ENCODE results near the gene MMP24OS.

MMP24OS gene

DNA sequence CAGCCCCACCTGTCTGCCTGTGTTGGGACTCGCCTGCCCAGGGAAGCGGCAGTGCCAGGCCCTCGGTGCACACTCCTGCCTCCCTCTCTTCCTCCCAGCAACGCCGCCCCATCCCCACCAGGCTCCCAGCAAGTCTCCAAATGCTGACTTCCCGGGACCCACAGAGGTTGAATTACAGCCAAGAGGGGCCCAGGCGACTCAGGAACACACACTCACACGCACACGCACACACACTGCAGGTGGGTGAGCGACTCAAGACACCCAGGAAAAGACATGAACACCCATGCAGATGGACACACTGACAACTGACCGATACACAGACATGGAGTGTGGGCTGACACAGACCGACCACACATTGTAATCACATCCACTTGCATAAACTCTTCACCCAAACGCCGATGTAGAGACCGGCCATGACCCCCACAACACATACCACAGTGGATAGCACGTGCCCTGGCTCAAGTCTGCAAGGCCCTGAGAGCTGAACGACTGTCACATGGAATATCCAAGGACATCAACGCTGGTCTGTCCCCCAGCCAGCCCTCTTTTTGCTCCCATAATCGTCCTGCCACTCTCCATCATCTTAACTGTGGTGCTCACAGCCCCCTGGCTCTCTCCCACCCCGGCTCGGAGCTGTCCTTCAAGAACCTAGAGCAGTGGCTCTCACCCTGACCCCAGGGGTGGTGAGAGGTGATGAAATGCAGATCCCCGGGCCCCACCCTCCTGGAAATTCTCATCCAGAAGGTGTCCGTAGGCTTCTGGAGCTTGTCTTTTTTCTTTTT, 14.8 kb upstream of the MMP24OS start:
- Histone ChIP-seq H2BK15ac (ENCODE audit: low read length) (no peak overlapping the region), H3K18ac (ENCODE audit: low read length) (peak overlapping the region; percentile 8), H2AK5ac (ENCODE audit: low read depth, low read length) (peak overlapping the region; percentile 81), H3K36me3 (replicated peaks in 1 of 2; ENCODE audit: control insufficient read depth in 2 of 2, insufficient read depth in 2 of 2, low read length in 2 of 2) (no peaks in the 10 kb centered on the region), H2AFZ (ENCODE audit: low read length) (peak overlapping the region; percentile 18), H2BK12ac (ENCODE audit: low read length) (no peak overlapping the region), H4K8ac (ENCODE audit: low read depth, low read length) (no peak overlapping the region), H3K27ac (replicated peaks; ENCODE audit: low read length) (no peak overlapping the region), H3K79me1 (ENCODE audit: low read depth, low read length) (no peaks in the 10 kb centered on the region), H3K23ac (ENCODE audit: low read depth, low read length, poor library complexity) (no peak overlapping the region), H3K4me1 (ENCODE audit: control insufficient read depth in 2 of 2, insufficient read depth in 1 of 2, low read depth in 1 of 2, low read length in 2 of 2) (no peaks in the 10 kb centered on the region), H3K9me3 (replicated peaks in 1 of 2; ENCODE audit: control insufficient read depth in 2 of 2, insufficient read depth in 1 of 2, low read depth in 1 of 2, low read length in 2 of 2) (no peaks in the 10 kb centered on the region), H3K14ac (ENCODE audit: low read length) (no peak overlapping the region), H3K4ac (ENCODE audit: low read length) (no peak overlapping the region), H3K9ac (ENCODE audit: low read depth, low read length, poor library complexity) (peak overlapping the region; percentile 33), H4K91ac (ENCODE audit: low read depth, low read length, poor library complexity) (no peak overlapping the region), H2BK120ac (ENCODE audit: low read depth, low read length) (no peak overlapping the region), H3K4me3 (ENCODE audit: low read length in 2 of 2) (no peak overlapping the region), H2BK5ac (ENCODE audit: low read length) (no peak overlapping the region), H3K4me2 (ENCODE audit: insufficient read depth, low read length, poor library complexity, severe bottlenecking) (no peak overlapping the region), H3K27me3 (ENCODE audit: control insufficient read depth in 3 of 3, insufficient read depth in 3 of 3, low read depth in 1 of 3, low read length in 3 of 3) (peaks cover 0 to 43% (median 0%) of the 10 kb centered on the region in 3 experiments)
- no peak for DNase-seq (ENCODE audit: low spot score)
- no CpG with 5 or more reads among the region's 23 CpGs for WGBS, 2 donors (ENCODE audit: extremely low coverage in 2 of 2, insufficient read length in 2 of 2, insufficient replicate concordance in 1 of 2)

DNA sequence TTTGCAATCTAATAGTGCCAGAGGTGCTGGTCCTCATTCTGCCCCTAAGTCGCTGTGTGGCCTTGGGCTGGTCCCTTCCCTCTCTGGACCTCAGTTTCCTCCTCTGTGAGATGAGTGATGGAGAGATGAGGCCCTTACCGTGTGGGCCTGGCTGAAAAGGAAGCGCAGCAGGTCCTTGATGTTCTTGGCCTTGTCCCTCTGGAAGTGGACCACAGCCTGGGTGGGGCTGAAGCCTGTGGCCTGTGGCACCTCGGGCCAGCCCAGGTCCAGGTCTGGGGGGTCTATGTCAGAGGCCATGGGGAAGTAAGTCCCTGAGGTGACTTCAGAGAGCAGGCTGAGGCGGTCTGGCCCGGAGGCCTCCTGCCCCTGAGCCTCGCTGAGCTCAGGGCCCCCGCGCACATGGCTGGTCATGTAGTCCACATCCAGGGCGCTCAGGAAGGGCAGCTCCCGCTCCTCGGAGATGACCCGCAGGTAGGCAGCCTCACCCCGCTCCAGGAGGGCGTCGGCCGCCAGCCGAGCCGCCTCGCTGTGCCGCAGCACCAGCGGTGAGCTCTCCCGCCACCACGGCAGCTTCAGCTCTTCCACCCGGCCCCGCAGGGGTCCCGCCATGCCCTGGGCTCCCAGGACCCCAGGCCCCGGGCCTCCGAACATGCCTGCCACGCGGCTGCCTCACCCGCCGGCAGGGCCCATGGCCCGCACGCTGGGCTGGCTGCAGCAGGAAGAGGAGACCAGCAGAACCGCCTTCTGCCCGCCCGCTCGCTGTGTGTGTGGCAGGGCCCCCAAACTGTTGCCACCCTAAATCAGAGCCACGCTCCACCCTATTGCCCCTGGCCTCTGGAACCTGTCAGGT, 14.0 kb upstream of the MMP24OS start, which contains the start of gene FAM83C:
FAM83C (minus strand) TSS at position 772 of the 850 bp plus-strand sequence; CDS start at position 651, 121 bp downstream.
- peak within 1 kb of the TSS; percentile 85 for H2AK5ac ChIP-seq (ENCODE audit: low read depth, low read length)
- H3K9me3 ChIP-seq (replicated peaks in 1 of 2; ENCODE audit: control insufficient read depth in 2 of 2, insufficient read depth in 1 of 2, low read depth in 1 of 2, low read length in 2 of 2): no peaks in the 10 kb centered on the region
- H2AFZ ChIP-seq (ENCODE audit: low read length): peak within 1 kb of the TSS; percentile 18
- no peaks in the 10 kb centered on the region for H3K79me1 ChIP-seq (ENCODE audit: low read depth, low read length)
- peaks cover 0 to 43% (median 0%) of the 10 kb centered on the region in 3 experiments for H3K27me3 ChIP-seq (ENCODE audit: control insufficient read depth in 3 of 3, insufficient read depth in 3 of 3, low read depth in 1 of 3, low read length in 3 of 3)
- no peaks in the 10 kb centered on the region for H3K4me1 ChIP-seq (ENCODE audit: control insufficient read depth in 2 of 2, insufficient read depth in 1 of 2, low read depth in 1 of 2, low read length in 2 of 2)
- H4K91ac ChIP-seq (ENCODE audit: low read depth, low read length, poor library complexity): no peak within 1 kb of the TSS
- H2BK5ac ChIP-seq (ENCODE audit: low read length): no peak within 1 kb of the TSS
- H3K23ac ChIP-seq (ENCODE audit: low read depth, low read length, poor library complexity): no peak within 1 kb of the TSS
- no CpG with 5 or more reads among the region's 40 CpGs for WGBS, 2 donors (ENCODE audit: extremely low coverage in 2 of 2, insufficient read length in 2 of 2, insufficient replicate concordance in 1 of 2)
- H3K9ac ChIP-seq (ENCODE audit: low read depth, low read length, poor library complexity): peak within 1 kb of the TSS; percentile 51
- no peak within 1 kb of the TSS for H3K4ac ChIP-seq (ENCODE audit: low read length)
- no peak within 1 kb of the TSS for H3K4me3 ChIP-seq (ENCODE audit: low read length in 2 of 2)
- no peak for DNase-seq (ENCODE audit: low spot score)
- H2BK120ac ChIP-seq (ENCODE audit: low read depth, low read length): no peak within 1 kb of the TSS
- H3K4me2 ChIP-seq (ENCODE audit: insufficient read depth, low read length, poor library complexity, severe bottlenecking): no peak within 1 kb of the TSS
- H3K36me3 ChIP-seq (replicated peaks in 1 of 2; ENCODE audit: control insufficient read depth in 2 of 2, insufficient read depth in 2 of 2, low read length in 2 of 2): no peaks in the 10 kb centered on the region
- no peak within 1 kb of the TSS for H3K14ac ChIP-seq (ENCODE audit: low read length)
- H2BK12ac ChIP-seq (ENCODE audit: low read length): no peak within 1 kb of the TSS
- no peak within 1 kb of the TSS for H2BK15ac ChIP-seq (ENCODE audit: low read length)
- no peak within 1 kb of the TSS for H3K27ac ChIP-seq (replicated peaks; ENCODE audit: low read length)
- no peak within 1 kb of the TSS for H4K8ac ChIP-seq (ENCODE audit: low read depth, low read length)
- H3K18ac ChIP-seq (ENCODE audit: low read length): peak within 1 kb of the TSS; percentile 61

DNA sequence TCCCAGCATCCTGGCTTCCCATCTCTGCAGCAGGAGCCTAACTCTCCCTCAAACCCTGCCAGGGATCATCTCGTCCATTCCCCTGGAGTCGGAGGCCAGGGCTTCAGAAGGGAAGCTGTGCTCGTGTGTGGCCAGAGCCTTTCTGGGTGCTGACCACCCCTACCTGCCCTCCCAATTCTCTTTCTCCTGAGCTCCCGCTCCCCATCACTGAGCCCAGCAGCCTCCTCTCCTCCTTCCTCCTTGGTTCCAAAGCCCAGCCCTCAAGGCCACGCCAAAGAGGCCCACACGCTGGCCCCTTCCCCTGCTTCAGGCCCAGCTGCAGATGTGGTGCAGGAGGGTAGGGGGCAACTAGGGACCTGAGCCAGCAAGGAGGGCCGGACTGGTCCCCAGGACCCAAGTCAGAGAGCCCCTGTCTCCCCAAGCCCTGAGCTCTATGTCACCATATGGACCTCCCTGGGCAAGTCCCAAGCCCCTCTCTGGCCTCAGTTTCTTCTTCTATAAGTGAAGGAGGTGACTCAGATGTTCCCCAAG, 13.0 kb upstream of the MMP24OS start:
- WGBS, 2 donors (ENCODE audit: extremely low coverage in 2 of 2, insufficient read length in 2 of 2, insufficient replicate concordance in 1 of 2): no CpG with 5 or more reads among the region's 7 CpGs
- Histone ChIP-seq H3K36me3 (replicated peaks in 1 of 2; ENCODE audit: control insufficient read depth in 2 of 2, insufficient read depth in 2 of 2, low read length in 2 of 2) (no peaks in the 10 kb centered on the region), H4K91ac (ENCODE audit: low read depth, low read length, poor library complexity) (no peak overlapping the region)

More for the DNA sequence above, 13.0 kb upstream of the MMP24OS start:
- Histone ChIP-seq H3K27me3 (ENCODE audit: control insufficient read depth in 3 of 3, insufficient read depth in 3 of 3, low read depth in 1 of 3, low read length in 3 of 3) (peaks cover 0 to 43% (median 0%) of the 10 kb centered on the region in 3 experiments), H3K4me3 (ENCODE audit: low read length in 2 of 2) (no peak overlapping the region), H2BK15ac (ENCODE audit: low read length) (no peak overlapping the region), H3K9me3 (replicated peaks in 1 of 2; ENCODE audit: control insufficient read depth in 2 of 2, insufficient read depth in 1 of 2, low read depth in 1 of 2, low read length in 2 of 2) (no peaks in the 10 kb centered on the region), H2BK12ac (ENCODE audit: low read length) (no peak overlapping the region), H3K18ac (ENCODE audit: low read length) (no peak overlapping the region), H3K4me2 (ENCODE audit: insufficient read depth, low read length, poor library complexity, severe bottlenecking) (no peak overlapping the region), H2AK5ac (ENCODE audit: low read depth, low read length) (no peak overlapping the region), H3K23ac (ENCODE audit: low read depth, low read length, poor library complexity) (no peak overlapping the region), H3K4ac (ENCODE audit: low read length) (no peak overlapping the region), H2BK5ac (ENCODE audit: low read length) (no peak overlapping the region), H3K14ac (ENCODE audit: low read length) (no peak overlapping the region), H3K27ac (replicated peaks; ENCODE audit: low read length) (no peak overlapping the region), H2AFZ (ENCODE audit: low read length) (no peak overlapping the region), H3K9ac (ENCODE audit: low read depth, low read length, poor library complexity) (no peak overlapping the region), H2BK120ac (ENCODE audit: low read depth, low read length) (no peak overlapping the region), H4K8ac (ENCODE audit: low read depth, low read length) (no peak overlapping the region), H3K79me1 (ENCODE audit: low read depth, low read length) (no peaks in the 10 kb centered on the region), H3K4me1 (ENCODE audit: control insufficient read depth in 2 of 2, insufficient read depth in 1 of 2, low read depth in 1 of 2, low read length in 2 of 2) (no peaks in the 10 kb centered on the region)
- DNase-seq (ENCODE audit: low spot score): no peak

Data from neuronal stem cell (in vitro differentiated cells).